Measurements from ENCODE around the gene SCAPER.
"Not testable (repeated sequence)": the region's sequence is repeated elsewhere in the genome, so short reads cannot be mapped to it uniquely, and the experiment has no call there.

The SCAPER gene

DNA sequence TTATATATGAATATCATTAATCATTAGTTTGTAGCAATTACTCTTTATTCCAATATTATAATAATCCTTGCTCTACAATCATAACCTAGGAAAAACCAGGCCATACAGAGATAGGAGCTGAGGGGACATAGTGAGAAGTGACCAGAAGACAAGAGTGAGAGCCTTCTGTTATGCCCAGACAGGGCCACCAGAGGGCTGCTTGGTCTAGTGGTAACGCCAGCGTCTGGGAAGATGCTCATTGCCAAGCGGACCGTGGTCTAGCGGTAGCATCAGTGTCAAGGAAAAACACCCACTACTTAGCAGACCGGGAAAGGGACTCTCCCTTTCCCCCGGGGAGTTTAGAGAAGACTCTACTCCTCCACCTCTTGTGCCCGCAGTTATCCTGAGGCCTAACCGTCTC lies 172.8 kb downstream of the SCAPER start:
- not testable (repeated sequence) for H3K9me3 ChIP-seq (ENCODE audit: control insufficient read depth, low read length); H3K4me1 ChIP-seq (ENCODE audit: control insufficient read depth, insufficient read depth, low read length, poor library complexity, severe bottlenecking); H3K27ac ChIP-seq (ENCODE audit: low read depth, low read length, severe bottlenecking); H3K4me3 ChIP-seq (ENCODE audit: extremely low read depth, insufficient read depth, low read length, poor library complexity, severe bottlenecking)
- peaks cover 11% of the 10 kb centered on the region for H3K36me3 ChIP-seq (ENCODE audit: control insufficient read depth, insufficient read depth, low read length)
- 80 to 86% methylated on average over 7 of the region's 9 CpGs for WGBS, 2 experiments (ENCODE audit: insufficient coverage in 2 of 2)

DNA sequence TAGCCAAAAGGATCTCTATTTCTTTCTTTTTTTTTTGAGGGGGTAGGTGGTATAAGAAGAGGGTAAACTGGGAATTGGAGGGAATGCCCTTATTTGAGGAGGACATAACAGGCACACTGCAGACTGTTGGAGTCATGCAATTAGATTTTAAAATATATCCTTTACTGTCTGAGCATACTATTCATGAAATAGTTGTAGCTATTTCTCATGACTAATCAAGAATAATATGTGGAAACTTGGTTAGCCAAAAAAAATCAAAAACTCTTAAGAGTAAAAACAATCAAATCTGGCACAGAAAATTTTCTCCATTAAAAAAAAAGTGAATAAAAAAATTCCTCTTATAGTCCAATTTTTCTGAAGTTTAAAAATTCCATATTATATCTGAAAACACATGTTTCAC lies 174.9 kb downstream of the SCAPER start:
- Histone ChIP-seq H3K9me3 (ENCODE audit: control insufficient read depth, low read length) (peaks cover 3% of the 10 kb centered on the region), H3K4me1 (ENCODE audit: control insufficient read depth, insufficient read depth, low read length, poor library complexity, severe bottlenecking) (no peaks in the 10 kb centered on the region), H3K36me3 (ENCODE audit: control insufficient read depth, insufficient read depth, low read length) (peaks cover 11% of the 10 kb centered on the region), H3K27ac (ENCODE audit: low read depth, low read length, severe bottlenecking) (no peak overlapping the region), H3K4me3 (ENCODE audit: extremely low read depth, insufficient read depth, low read length, poor library complexity, severe bottlenecking) (no peak overlapping the region)

DNA sequence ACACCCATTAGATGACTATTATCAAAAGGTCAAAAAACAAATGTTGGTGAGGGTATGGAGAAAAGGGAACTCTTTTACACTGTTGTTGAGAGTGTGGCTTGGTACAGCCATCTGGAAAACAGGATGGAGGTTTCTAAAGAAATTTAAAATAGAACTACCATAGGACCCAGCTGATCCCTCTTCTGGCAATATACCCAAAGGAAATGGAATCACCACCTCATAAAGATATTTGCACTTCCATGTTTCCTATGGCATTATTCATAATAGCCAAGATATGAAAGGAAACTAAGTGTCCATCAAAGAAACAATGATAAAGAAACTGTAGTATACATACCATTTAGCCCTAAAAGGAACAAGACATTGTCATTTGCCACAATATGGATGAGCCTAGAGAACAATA lies 186.3 kb downstream of the SCAPER start:
- Histone ChIP-seq H3K9me3 (ENCODE audit: control insufficient read depth, low read length) (no peaks in the 10 kb centered on the region), H3K27ac (ENCODE audit: low read depth, low read length, severe bottlenecking) (no peak overlapping the region), H3K36me3 (ENCODE audit: control insufficient read depth, insufficient read depth, low read length) (no peaks in the 10 kb centered on the region), H3K4me3 (ENCODE audit: extremely low read depth, insufficient read depth, low read length, poor library complexity, severe bottlenecking) (no peak overlapping the region), H3K4me1 (ENCODE audit: control insufficient read depth, insufficient read depth, low read length, poor library complexity, severe bottlenecking) (no peaks in the 10 kb centered on the region)

- Histone ChIP-seq H3K27ac (ENCODE audit: low read depth, low read length, severe bottlenecking) (no peak overlapping the region), H3K4me1 (ENCODE audit: control insufficient read depth, insufficient read depth, low read length, poor library complexity, severe bottlenecking) (no peaks in the 10 kb centered on the region), H3K9me3 (ENCODE audit: control insufficient read depth, low read length) (no peaks in the 10 kb centered on the region), H3K4me3 (ENCODE audit: extremely low read depth, insufficient read depth, low read length, poor library complexity, severe bottlenecking) (no peak overlapping the region), H3K36me3 (ENCODE audit: control insufficient read depth, insufficient read depth, low read length) (no peaks in the 10 kb centered on the region)
- 68 to 100% methylated on average over 1 to 4 of the region's 4 CpGs for WGBS, 2 experiments (ENCODE audit: insufficient coverage in 2 of 2)
Observed at GRCh38 chr15:76714950-76715349, 190.2 kb downstream of the SCAPER start.

DNA sequence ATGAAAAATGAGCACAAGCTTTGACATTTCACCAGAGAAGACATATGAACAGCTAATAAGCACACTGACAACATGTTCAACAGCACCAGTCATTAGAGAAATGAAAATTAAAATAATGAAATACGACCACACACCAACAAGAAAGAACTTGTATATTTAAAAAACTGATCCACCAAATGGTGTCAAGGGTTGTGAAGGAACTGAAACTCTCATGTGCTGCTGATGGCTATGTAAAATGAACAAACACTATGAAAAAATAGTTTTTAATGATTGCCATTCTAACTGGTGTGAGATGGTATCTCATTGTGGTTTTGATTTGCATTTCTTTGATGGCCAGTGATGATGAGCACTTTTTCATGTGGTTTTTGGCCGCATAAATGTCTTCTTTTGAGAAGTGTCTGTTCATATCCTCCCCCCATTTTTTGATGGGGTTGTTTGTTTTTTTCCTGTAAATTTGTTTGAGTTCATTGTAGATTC lies 193.8 kb downstream of the SCAPER start:
- WGBS, 2 experiments (ENCODE audit: insufficient coverage in 2 of 2), result no CpG with 5 or more reads among the region's 2 CpGs
- Histone ChIP-seq H3K27ac (ENCODE audit: low read depth, low read length, severe bottlenecking) (no peak overlapping the region), H3K4me1 (ENCODE audit: control insufficient read depth, insufficient read depth, low read length, poor library complexity, severe bottlenecking) (no peaks in the 10 kb centered on the region), H3K4me3 (ENCODE audit: extremely low read depth, insufficient read depth, low read length, poor library complexity, severe bottlenecking) (no peak overlapping the region), H3K36me3 (ENCODE audit: control insufficient read depth, insufficient read depth, low read length) (no peaks in the 10 kb centered on the region), H3K9me3 (ENCODE audit: control insufficient read depth, low read length) (no peaks in the 10 kb centered on the region)

- not testable (repeated sequence) for H3K27ac ChIP-seq (ENCODE audit: low read depth, low read length, severe bottlenecking); H3K4me3 ChIP-seq (ENCODE audit: extremely low read depth, insufficient read depth, low read length, poor library complexity, severe bottlenecking); H3K4me1 ChIP-seq (ENCODE audit: control insufficient read depth, insufficient read depth, low read length, poor library complexity, severe bottlenecking); H3K36me3 ChIP-seq (ENCODE audit: control insufficient read depth, insufficient read depth, low read length); H3K9me3 ChIP-seq (ENCODE audit: control insufficient read depth, low read length)
- no CpG with 5 or more reads among the region's 1 CpG for WGBS, 2 experiments (ENCODE audit: insufficient coverage in 2 of 2)
Observed at GRCh38 chr15:76704032-76704431, 201.1 kb downstream of the SCAPER start.

DNA sequence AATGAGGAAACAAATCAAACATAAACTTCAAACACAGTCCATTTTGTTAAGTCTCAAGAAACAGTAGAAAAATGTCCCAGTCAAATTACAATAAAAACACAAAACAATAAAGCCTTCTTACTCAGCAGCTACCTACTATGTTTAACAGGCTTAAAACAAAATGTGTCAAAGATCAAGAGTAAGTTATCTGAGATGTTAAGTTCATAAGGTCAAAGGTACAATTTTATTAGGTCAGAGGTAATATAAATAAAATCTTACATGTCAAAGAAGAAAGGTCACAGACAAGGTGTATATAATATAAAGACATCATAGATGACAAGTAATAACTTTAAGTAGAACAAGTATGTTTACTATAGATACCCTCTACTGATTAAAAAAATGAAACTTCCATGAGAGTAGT lies 208.3 kb downstream of the SCAPER start:
- Histone ChIP-seq H3K4me1 (ENCODE audit: control insufficient read depth, insufficient read depth, low read length, poor library complexity, severe bottlenecking) (no peaks in the 10 kb centered on the region), H3K9me3 (ENCODE audit: control insufficient read depth, low read length) (no peaks in the 10 kb centered on the region), H3K27ac (ENCODE audit: low read depth, low read length, severe bottlenecking) (no peak overlapping the region), H3K4me3 (ENCODE audit: extremely low read depth, insufficient read depth, low read length, poor library complexity, severe bottlenecking) (no peak overlapping the region), H3K36me3 (ENCODE audit: control insufficient read depth, insufficient read depth, low read length) (no peaks in the 10 kb centered on the region)

DNA sequence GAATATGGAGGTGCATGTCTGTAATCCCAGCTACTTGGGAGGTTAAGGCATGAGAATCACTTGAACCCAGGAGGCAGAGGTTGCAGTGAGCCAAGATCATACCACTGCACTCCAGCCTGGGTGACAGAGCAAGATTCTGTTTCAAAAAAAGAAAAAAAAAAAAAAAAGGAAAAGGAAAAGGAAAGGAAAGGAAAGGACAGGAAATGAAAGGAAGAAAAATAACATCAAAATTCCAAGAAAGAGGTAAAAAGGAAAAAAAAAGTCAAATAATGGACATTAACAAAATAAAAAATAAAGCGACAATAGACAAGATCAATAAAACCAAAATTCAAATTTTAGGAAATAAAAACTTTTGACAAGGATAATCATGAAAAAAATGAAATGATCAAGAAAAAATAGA lies 212.6 kb downstream of the SCAPER start:
- not testable (repeated sequence) for H3K4me3 ChIP-seq (ENCODE audit: extremely low read depth, insufficient read depth, low read length, poor library complexity, severe bottlenecking)

GRCh38 chr15:76687592-76687991 lies 217.5 kb downstream of the SCAPER start:
- not testable (repeated sequence) for H3K36me3 ChIP-seq (ENCODE audit: control insufficient read depth, insufficient read depth, low read length); H3K4me3 ChIP-seq (ENCODE audit: extremely low read depth, insufficient read depth, low read length, poor library complexity, severe bottlenecking); H3K27ac ChIP-seq (ENCODE audit: low read depth, low read length, severe bottlenecking); H3K4me1 ChIP-seq (ENCODE audit: control insufficient read depth, insufficient read depth, low read length, poor library complexity, severe bottlenecking); H3K9me3 ChIP-seq (ENCODE audit: control insufficient read depth, low read length)
- no CpG with 5 or more reads among the region's 4 CpGs for WGBS, 2 experiments (ENCODE audit: insufficient coverage in 2 of 2)

More for the DNA sequence above, 212.6 kb downstream of the SCAPER start:
- no CpG with 5 or more reads among the region's 1 CpG for WGBS, 2 experiments (ENCODE audit: insufficient coverage in 2 of 2)
- H3K36me3 ChIP-seq (ENCODE audit: control insufficient read depth, insufficient read depth, low read length); H3K9me3 ChIP-seq (ENCODE audit: control insufficient read depth, low read length); H3K27ac ChIP-seq (ENCODE audit: low read depth, low read length, severe bottlenecking); H3K4me1 ChIP-seq (ENCODE audit: control insufficient read depth, insufficient read depth, low read length, poor library complexity, severe bottlenecking): not testable (repeated sequence)

GRCh38 chr15:76684002-76684401 lies 221.1 kb downstream of the SCAPER start:
- H3K9me3 ChIP-seq (ENCODE audit: control insufficient read depth, low read length), result no peaks in the 10 kb centered on the region
- no peak overlapping the region for H3K27ac ChIP-seq (ENCODE audit: low read depth, low read length, severe bottlenecking)
- H3K4me1 ChIP-seq (ENCODE audit: control insufficient read depth, insufficient read depth, low read length, poor library complexity, severe bottlenecking), result no peaks in the 10 kb centered on the region
- no peak overlapping the region for H3K4me3 ChIP-seq (ENCODE audit: extremely low read depth, insufficient read depth, low read length, poor library complexity, severe bottlenecking)
- 100% methylated on average over 1 of the region's 2 CpGs; no CpG with 5 or more reads in 1 of the 2 experiments for WGBS, 2 experiments (ENCODE audit: insufficient coverage in 2 of 2)
- H3K36me3 ChIP-seq (ENCODE audit: control insufficient read depth, insufficient read depth, low read length), result no peaks in the 10 kb centered on the region

- H3K4me3 ChIP-seq (ENCODE audit: extremely low read depth, insufficient read depth, low read length, poor library complexity, severe bottlenecking), result no peak overlapping the region
- H3K27ac ChIP-seq (ENCODE audit: low read depth, low read length, severe bottlenecking), result no peak overlapping the region
- no peaks in the 10 kb centered on the region for H3K4me1 ChIP-seq (ENCODE audit: control insufficient read depth, insufficient read depth, low read length, poor library complexity, severe bottlenecking)
- no peaks in the 10 kb centered on the region for H3K9me3 ChIP-seq (ENCODE audit: control insufficient read depth, low read length)
- no peaks in the 10 kb centered on the region for H3K36me3 ChIP-seq (ENCODE audit: control insufficient read depth, insufficient read depth, low read length)
- WGBS, 2 experiments (ENCODE audit: insufficient coverage in 2 of 2), result 81 to 93% methylated on average over 2 of the region's 3 CpGs
Observed at GRCh38 chr15:76682833-76683232, 222.3 kb downstream of the SCAPER start.

- H3K36me3 ChIP-seq (ENCODE audit: control insufficient read depth, insufficient read depth, low read length), result no peaks in the 10 kb centered on the region
- no peak overlapping the region for H3K27ac ChIP-seq (ENCODE audit: low read depth, low read length, severe bottlenecking)
- H3K4me3 ChIP-seq (ENCODE audit: extremely low read depth, insufficient read depth, low read length, poor library complexity, severe bottlenecking), result no peak overlapping the region
- no peaks in the 10 kb centered on the region for H3K9me3 ChIP-seq (ENCODE audit: control insufficient read depth, low read length)
- H3K4me1 ChIP-seq (ENCODE audit: control insufficient read depth, insufficient read depth, low read length, poor library complexity, severe bottlenecking), result no peaks in the 10 kb centered on the region
- WGBS, 2 experiments (ENCODE audit: insufficient coverage in 2 of 2), result 80 to 82% methylated on average over 6 to 7 of the region's 7 CpGs
Observed at GRCh38 chr15:76682259-76682658, 222.9 kb downstream of the SCAPER start.

Data from mesodermal cell (in vitro differentiated cells).